Testis (tissue), 3 donors: Measurements from ENCODE around the gene CACNA1E. TPM values are rescaled to one million over a fixed set of nuclear protein-coding genes. Genes with fewer than 3 reads are reported as not detected.

ENCODE experiments used
- DNase-seq: peaks from one replicate; pipeline ENCODE4 v3.0.0-alpha.2; 2019
- H3K27ac ChIP-seq, 2 donors: fragments of 200-600 bp; sonication (generic); one replicate each; pipeline ENCODE4 v1.5.1; 2019
- H3K27me3 ChIP-seq: fragments of 200-600 bp; sonication (generic); one replicate; pipeline ENCODE4 v1.5.1; 2019
- H3K36me3 ChIP-seq: fragments of 200-600 bp; sonication (generic); one replicate; pipeline ENCODE4 v1.5.1; 2017; ENCODE audit warnings: low read depth; ENCODE audit errors: missing control alignments
- H3K4me1 ChIP-seq: fragments of 200-600 bp; sonication (generic); one replicate; pipeline ENCODE4 v1.5.1; 2019
- H3K4me3 ChIP-seq, 2 donors: fragments of 200-600 bp; sonication (generic); one replicate each; pipeline ENCODE4 v1.5.1; 2017 to 2019
- H3K9me3 ChIP-seq: fragments of 200-600 bp; sonication (generic); one replicate; pipeline ENCODE4 v1.5.1; 2017
- POLR2A ChIP-seq: fragments of 450-650 bp; IDR thresholded peaks from one replicate; pipeline ENCODE4 v1.6.1; 2017; ENCODE audit warnings: antibody characterized with exemption, mild to moderate bottlenecking, moderate library complexity
- WGBS, 2 donors: methylation state at CpG; one replicate each; pipeline ENCODE4 v1.1.5; 2018; 5-methylcytosine and 5-hydroxymethylcytosine counted together
- intact Hi-C: fragments of 100-400 bp; cut with DNase I; formaldehyde crosslinking; loops from one replicate; pipeline ENCODE4 v1.15.1; 2023; ENCODE audit warnings: low total_unique reads
- polyA plus RNA-seq: library from polyadenylated mRNA; stranded (reverse); fragments of 350-450 nt; fragmentation: Illumina TruSeq; extraction: RNeasy Lipid Tissue Mini Kit (QIAGEN cat#74804); gene quantifications from one replicate; pipeline ENCODE4 v1.2.3, GENCODE V29; 2014; ENCODE audit warnings: low read depth, low replicate concordance; ENCODE audit not compliant: insufficient read depth
- total RNA-seq, 2 donors: library from RNA; depleted of rRNA; stranded (reverse); fragments of >200 nt; gene quantifications; one replicate each; pipeline ENCODE4 v1.2.3, GENCODE V29; 2016
- TF ChIP-seq, protein P1 (sequence below), 3 experiments: fragments of 450-650 bp in 2 of 3; fragments of 200-600 bp in 1 of 3; sonication (generic) in 1 of 3; IDR thresholded peaks; one replicate each; pipeline ENCODE4 v1.5.1; 2016 to 2019; ENCODE audit warnings: antibody characterized with exemption in 3 of 3, mild to moderate bottlenecking in 2 of 3, moderate library complexity in 1 of 3

Gene CACNA1E
- total and polyA plus RNA-seq, 3 donors from 2014 or later: 2.4 to 12.6 (median 9.1) TPM

DNA sequence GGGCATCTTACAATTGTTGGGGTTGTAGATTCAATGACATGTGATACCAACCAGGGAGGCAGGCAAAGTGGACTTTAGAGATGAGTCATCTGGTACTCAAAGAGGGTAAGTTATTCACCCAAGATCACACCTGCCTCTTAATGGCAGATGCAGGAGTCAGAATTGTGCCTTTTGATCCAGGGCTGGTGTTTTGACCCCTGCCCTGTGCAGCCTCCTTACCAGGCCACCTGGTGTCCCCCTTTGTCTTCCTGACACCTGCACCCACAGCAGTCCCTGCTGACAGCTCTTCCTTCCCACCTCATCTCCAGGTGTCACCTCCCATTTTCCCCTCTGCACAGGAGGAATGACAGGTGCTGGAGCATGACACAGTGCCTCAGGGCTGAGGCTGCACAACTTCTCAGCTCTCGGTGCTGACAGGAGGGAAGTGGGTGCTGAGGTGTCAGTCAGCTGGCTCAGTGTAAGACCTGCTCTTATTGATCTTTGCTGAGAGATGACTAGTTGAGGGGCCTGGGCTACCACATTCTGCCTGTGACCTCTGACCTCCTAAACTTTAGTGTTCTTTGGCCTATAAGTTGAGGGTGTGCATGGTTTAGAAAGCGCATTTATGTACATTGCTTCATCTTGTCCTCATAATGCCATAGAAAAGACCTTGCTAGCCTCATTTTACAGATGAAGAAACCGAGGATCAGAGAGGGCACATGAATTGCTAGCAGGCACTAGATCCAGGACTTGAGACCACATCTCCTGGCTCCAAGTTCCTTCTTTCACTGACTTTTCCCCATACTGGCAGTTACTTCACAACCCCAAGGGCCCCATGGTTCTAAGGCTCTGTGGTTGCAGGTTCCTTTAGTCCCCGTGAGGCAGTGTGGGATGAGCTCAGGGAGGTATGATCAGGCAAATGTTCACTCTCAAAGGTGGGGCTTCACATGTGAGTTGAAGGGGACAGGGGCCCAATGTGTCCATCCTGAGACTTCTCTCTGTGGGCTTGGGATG, 31.3 kb downstream of the CACNA1E start:
- WGBS, 2 donors: 90 to 92% methylated on average over 4 of the region's 4 CpGs
- intact Hi-C loops: no loop called here

GRCh38 chr1:181516706-181517105, 33.4 kb downstream of the CACNA1E start:
- DNase-seq: no peak
- Histone ChIP-seq H3K27me3 (no peaks in the 10 kb centered on the region), H3K9me3 (no peaks in the 10 kb centered on the region), H3K4me3 (no peak overlapping the region), H3K27ac (no peak overlapping the region), H3K36me3 (no peaks in the 10 kb centered on the region), H3K4me1 (no peaks in the 10 kb centered on the region)
- WGBS, 2 donors: 68 to 71% methylated on average over 4 of the region's 4 CpGs
- intact Hi-C loops: no loop called here
- TF ChIP-seq, protein P1, sequence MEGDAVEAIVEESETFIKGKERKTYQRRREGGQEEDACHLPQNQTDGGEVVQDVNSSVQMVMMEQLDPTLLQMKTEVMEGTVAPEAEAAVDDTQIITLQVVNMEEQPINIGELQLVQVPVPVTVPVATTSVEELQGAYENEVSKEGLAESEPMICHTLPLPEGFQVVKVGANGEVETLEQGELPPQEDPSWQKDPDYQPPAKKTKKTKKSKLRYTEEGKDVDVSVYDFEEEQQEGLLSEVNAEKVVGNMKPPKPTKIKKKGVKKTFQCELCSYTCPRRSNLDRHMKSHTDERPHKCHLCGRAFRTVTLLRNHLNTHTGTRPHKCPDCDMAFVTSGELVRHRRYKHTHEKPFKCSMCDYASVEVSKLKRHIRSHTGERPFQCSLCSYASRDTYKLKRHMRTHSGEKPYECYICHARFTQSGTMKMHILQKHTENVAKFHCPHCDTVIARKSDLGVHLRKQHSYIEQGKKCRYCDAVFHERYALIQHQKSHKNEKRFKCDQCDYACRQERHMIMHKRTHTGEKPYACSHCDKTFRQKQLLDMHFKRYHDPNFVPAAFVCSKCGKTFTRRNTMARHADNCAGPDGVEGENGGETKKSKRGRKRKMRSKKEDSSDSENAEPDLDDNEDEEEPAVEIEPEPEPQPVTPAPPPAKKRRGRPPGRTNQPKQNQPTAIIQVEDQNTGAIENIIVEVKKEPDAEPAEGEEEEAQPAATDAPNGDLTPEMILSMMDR (IDR thresholded peaks at IDR 0.05): no peak
- TF ChIP-seq POLR2A: no peak

More for the DNA sequence above, 31.3 kb downstream of the CACNA1E start:
- no peak for DNase-seq
- Histone ChIP-seq H3K27ac (no peak overlapping the region), H3K27me3 (no peaks in the 10 kb centered on the region), H3K9me3 (no peaks in the 10 kb centered on the region), H3K36me3 (no peaks in the 10 kb centered on the region), H3K4me1 (no peaks in the 10 kb centered on the region), H3K4me3 (no peak overlapping the region)
- TF ChIP-seq POLR2A: no peak
- TF ChIP-seq, protein P1 (IDR thresholded peaks at IDR 0.05): no peak

DNA sequence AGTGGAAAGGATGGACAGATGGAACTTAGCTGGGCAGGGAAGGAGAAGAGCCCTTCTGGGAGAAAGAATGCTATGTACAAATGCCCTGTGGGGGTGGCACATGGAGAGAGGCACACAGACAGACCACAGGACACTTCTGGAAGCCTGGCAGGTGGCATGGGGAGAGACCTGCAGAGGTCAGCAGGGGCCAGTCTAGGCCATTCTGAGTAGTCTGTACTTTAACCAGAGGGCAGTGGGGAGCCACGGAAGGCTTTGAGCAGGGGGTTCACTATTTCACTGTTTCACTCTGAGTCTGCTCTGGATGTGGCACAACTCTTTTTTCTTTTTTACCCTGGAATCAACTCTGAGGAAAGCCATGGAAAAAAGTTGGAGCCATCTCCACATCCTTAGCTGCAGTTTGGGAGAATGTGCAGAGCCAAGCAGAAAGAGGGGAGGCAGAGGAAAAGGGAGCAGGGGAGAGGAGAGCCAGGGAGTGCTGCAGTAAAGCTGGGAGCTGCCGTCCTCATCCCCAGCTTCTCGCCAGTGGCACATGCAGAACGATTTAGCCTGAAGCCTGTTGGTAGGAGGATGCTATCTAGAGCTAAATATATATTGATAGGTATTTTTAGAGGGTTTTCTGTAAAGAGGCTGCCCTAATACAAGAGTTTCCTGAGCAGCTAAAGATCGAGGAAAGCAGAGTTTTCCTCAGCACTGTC, 34.0 kb downstream of the CACNA1E start:
- no peaks in the 10 kb centered on the region for H3K27me3 ChIP-seq
- no peak overlapping the region for H3K27ac ChIP-seq
- intact Hi-C loops: no loop called here
- H3K4me3 ChIP-seq: no peak overlapping the region
- TF ChIP-seq POLR2A: no peak
- TF ChIP-seq, protein P1 (IDR thresholded peaks at IDR 0.05): no peak
- 51 to 65% methylated on average over 5 of the region's 5 CpGs for WGBS, 2 donors
- H3K36me3 ChIP-seq: no peaks in the 10 kb centered on the region
- no peak for DNase-seq
- H3K4me1 ChIP-seq: no peaks in the 10 kb centered on the region
- H3K9me3 ChIP-seq: no peaks in the 10 kb centered on the region

DNA sequence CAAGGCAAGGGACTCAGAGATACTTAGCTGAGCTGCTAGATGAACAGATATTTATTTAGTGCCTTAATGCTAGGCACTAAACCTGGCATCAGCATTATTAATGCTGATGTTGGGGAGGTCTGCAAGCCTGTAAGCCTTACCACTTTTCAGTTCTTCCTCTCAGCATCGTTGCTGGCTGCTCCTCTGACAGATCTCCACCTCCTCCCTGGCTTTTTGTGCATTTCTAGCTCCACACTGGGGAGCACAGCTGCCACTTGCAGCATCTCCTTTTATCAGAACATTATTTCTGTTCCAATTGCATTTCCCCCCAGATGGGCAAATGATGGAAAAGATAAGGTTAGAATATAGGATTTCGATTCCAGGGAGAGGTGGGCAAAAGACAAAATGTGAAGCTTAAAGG, 34.8 kb downstream of the CACNA1E start:
- H3K27ac ChIP-seq: no peak overlapping the region
- TF ChIP-seq, protein P1 (IDR thresholded peaks at IDR 0.05): no peak
- no peak for TF ChIP-seq POLR2A
- no peaks in the 10 kb centered on the region for H3K9me3 ChIP-seq
- intact Hi-C loops: no loop called here
- H3K4me1 ChIP-seq: no peaks in the 10 kb centered on the region
- H3K4me3 ChIP-seq: no peak overlapping the region
- H3K36me3 ChIP-seq: no peaks in the 10 kb centered on the region
- no peaks in the 10 kb centered on the region for H3K27me3 ChIP-seq
- 58 to 74% methylated on average over 2 of the region's 2 CpGs for WGBS, 2 donors
- DNase-seq: no peak
